Keratinocyte (primary cell): ENCODE measurements around the gene CDC14B.

Source experiments
- EZH2 ChIP-seq: IDR thresholded peaks from one replicate; pipeline ENCODE4 v1.6.1; 2012; ENCODE audit warnings: inconsistent platforms, mild to moderate bottlenecking, low read length, moderate library complexity
- TF ChIP-seq, protein P1 (sequence below), 3 experiments: IDR thresholded peaks in 1 of 3; conservative IDR thresholded peaks in 1 of 3; optimal IDR thresholded peaks in 1 of 3; 2 replicates in 2 of 3; 3 replicates in 1 of 3; pipeline versions ENCODE3 to v1.5.1; 2011; ENCODE audit warnings: low read length in 3 of 3, mild to moderate bottlenecking in 3 of 3, moderate library complexity in 2 of 3, control low read depth in 1 of 3, inconsistent platforms in 1 of 3; ENCODE audit not compliant: insufficient read depth in 2 of 3; ENCODE audit errors: extremely low read depth in 1 of 3

- TF ChIP-seq, protein P1, sequence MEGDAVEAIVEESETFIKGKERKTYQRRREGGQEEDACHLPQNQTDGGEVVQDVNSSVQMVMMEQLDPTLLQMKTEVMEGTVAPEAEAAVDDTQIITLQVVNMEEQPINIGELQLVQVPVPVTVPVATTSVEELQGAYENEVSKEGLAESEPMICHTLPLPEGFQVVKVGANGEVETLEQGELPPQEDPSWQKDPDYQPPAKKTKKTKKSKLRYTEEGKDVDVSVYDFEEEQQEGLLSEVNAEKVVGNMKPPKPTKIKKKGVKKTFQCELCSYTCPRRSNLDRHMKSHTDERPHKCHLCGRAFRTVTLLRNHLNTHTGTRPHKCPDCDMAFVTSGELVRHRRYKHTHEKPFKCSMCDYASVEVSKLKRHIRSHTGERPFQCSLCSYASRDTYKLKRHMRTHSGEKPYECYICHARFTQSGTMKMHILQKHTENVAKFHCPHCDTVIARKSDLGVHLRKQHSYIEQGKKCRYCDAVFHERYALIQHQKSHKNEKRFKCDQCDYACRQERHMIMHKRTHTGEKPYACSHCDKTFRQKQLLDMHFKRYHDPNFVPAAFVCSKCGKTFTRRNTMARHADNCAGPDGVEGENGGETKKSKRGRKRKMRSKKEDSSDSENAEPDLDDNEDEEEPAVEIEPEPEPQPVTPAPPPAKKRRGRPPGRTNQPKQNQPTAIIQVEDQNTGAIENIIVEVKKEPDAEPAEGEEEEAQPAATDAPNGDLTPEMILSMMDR (optimal IDR thresholded peaks at IDR 0.05 in 1 of 3, IDR thresholded peaks at IDR 0.05 in 1 of 3, conservative IDR thresholded peaks at IDR 0.05 in 1 of 3; ENCODE audit: extremely low read depth in 1 of 3, insufficient read depth in 2 of 3, low read length in 3 of 3): no peak
- no peak for TF ChIP-seq EZH2
These were observed 35.7 kb upstream of the CDC14B start, which contains the start of gene PRXL2C for GRCh38 chr9:96655198-96655851.
